OCI-LY1 (cell line): ENCODE results near the gene PLA2G6.

Source experiments
- EZH2 ChIP-seq: fragments of 200-600 bp; sonication (generic), shearing (Covaris generic); IDR thresholded peaks from 2 replicates; pipeline ENCODE4 v1.8.0; 2017; ENCODE audit warnings: borderline replicate concordance, mixed run types, mild to moderate bottlenecking, antibody characterized with exemption, low read length, moderate library complexity, mixed read lengths
- TF ChIP-seq, protein P1 (sequence below): fragments of 200-600 bp; sonication (generic), shearing (Covaris generic); IDR thresholded peaks from 2 replicates; pipeline ENCODE4 v1.5.1; 2017; ENCODE audit warnings: mild to moderate bottlenecking, antibody characterized with exemption, low read length, moderate library complexity, mixed read lengths

- TF ChIP-seq, protein P1, sequence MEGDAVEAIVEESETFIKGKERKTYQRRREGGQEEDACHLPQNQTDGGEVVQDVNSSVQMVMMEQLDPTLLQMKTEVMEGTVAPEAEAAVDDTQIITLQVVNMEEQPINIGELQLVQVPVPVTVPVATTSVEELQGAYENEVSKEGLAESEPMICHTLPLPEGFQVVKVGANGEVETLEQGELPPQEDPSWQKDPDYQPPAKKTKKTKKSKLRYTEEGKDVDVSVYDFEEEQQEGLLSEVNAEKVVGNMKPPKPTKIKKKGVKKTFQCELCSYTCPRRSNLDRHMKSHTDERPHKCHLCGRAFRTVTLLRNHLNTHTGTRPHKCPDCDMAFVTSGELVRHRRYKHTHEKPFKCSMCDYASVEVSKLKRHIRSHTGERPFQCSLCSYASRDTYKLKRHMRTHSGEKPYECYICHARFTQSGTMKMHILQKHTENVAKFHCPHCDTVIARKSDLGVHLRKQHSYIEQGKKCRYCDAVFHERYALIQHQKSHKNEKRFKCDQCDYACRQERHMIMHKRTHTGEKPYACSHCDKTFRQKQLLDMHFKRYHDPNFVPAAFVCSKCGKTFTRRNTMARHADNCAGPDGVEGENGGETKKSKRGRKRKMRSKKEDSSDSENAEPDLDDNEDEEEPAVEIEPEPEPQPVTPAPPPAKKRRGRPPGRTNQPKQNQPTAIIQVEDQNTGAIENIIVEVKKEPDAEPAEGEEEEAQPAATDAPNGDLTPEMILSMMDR: no peak
- no peak for TF ChIP-seq EZH2
Measured at GRCh38 chr22:38171927-38172831, 9.5 kb downstream of the PLA2G6 start.
